Tibial artery (tissue), 4 donors: ENCODE data around the gene KDM6B.

Experiments
- DNase-seq, 2 donors: peaks; one replicate each; pipeline ENCODE4 v3.0.0-alpha.2; 2019
- H3K27ac ChIP-seq, 2 donors: fragments of 200-600 bp; sonication (generic) in 1 of 2; 1 replicate in 1 of 2; 2 replicates in 1 of 2; pipeline ENCODE4 v1.5.1; 2018 to 2019; ENCODE audit warnings: mild to moderate bottlenecking in 1 of 2
- H3K27me3 ChIP-seq, 2 donors: fragments of 200-600 bp; sonication (generic) in 1 of 2; one replicate each; pipeline versions ENCODE4 v1.5.1 to v1.6.0; 2016 to 2019
- H3K36me3 ChIP-seq, 3 donors: fragments of 200-600 bp; sonication (generic) in 2 of 3; one replicate each; pipeline ENCODE4 v1.5.1; 2016 to 2019; ENCODE audit warnings: mild to moderate bottlenecking in 2 of 3
- H3K4me1 ChIP-seq, 4 donors: fragments of 200-600 bp; sonication (generic) in 2 of 4; 1 replicate in 3 of 4; 2 replicates in 1 of 4; pipeline ENCODE4 v1.5.1; 2016 to 2019
- H3K4me3 ChIP-seq, 2 donors: fragments of 200-600 bp; sonication (generic) in 1 of 2; 1 replicate in 1 of 2; 2 replicates in 1 of 2; pipeline ENCODE4 v1.5.1; 2018 to 2019; ENCODE audit warnings: mild to moderate bottlenecking in 2 of 2
- H3K9me3 ChIP-seq, 3 donors: fragments of 200-600 bp; sonication (generic) in 1 of 3; one replicate each; pipeline ENCODE4 v1.5.1; 2016 to 2019
- intact Hi-C: fragments of 100-400 bp; cut with DNase I; formaldehyde crosslinking; loops from one replicate; pipeline ENCODE4 v1.15.0; 2023; ENCODE audit warnings: low total_unique reads
- TF ChIP-seq, protein P1 (sequence below), 2 experiments: fragments of 200-600 bp in 1 of 2; fragments of 450-650 bp in 1 of 2; IDR thresholded peaks; one replicate each; pipeline ENCODE4 v1.5.1; 2017 to 2019; ENCODE audit warnings: antibody characterized with exemption in 2 of 2, mild to moderate bottlenecking in 1 of 2, moderate library complexity in 1 of 2

Gene KDM6B

DNA sequence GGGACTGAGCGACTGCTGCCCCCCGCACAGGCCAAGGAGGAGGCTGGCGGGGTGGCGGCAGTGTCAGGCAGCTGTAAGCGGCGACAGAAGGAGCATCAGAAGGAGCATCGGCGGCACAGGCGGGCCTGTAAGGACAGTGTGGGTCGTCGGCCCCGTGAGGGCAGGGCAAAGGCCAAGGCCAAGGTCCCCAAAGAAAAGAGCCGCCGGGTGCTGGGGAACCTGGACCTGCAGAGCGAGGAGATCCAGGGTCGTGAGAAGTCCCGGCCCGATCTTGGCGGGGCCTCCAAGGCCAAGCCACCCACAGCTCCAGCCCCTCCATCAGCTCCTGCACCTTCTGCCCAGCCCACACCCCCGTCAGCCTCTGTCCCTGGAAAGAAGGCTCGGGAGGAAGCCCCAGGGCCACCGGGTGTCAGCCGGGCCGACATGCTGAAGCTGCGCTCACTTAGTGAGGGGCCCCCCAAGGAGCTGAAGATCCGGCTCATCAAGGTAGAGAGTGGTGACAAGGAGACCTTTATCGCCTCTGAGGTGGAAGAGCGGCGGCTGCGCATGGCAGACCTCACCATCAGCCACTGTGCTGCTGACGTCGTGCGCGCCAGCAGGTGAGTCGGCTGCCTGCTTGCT is 15.2 kb downstream of the KDM6B start:
- intact Hi-C loops, result loop anchor here (10.0 kb wide), 1 partner anchor 306 kb away; the partner anchor contains the start of gene PER1
- no peak overlapping the region for H3K4me3 ChIP-seq
- peaks cover 0 to 25% (median 21%) of the 10 kb centered on the region in 4 donors for H3K4me1 ChIP-seq
- peak in 1 of 2 donors; percentile 65 for DNase-seq
- no peaks in the 10 kb centered on the region for H3K27me3 ChIP-seq
- H3K36me3 ChIP-seq, result peaks cover 51 to 76% (median 71%) of the 10 kb centered on the region in 3 donors
- H3K27ac ChIP-seq, result no peak overlapping the region
- TF ChIP-seq, protein P1, sequence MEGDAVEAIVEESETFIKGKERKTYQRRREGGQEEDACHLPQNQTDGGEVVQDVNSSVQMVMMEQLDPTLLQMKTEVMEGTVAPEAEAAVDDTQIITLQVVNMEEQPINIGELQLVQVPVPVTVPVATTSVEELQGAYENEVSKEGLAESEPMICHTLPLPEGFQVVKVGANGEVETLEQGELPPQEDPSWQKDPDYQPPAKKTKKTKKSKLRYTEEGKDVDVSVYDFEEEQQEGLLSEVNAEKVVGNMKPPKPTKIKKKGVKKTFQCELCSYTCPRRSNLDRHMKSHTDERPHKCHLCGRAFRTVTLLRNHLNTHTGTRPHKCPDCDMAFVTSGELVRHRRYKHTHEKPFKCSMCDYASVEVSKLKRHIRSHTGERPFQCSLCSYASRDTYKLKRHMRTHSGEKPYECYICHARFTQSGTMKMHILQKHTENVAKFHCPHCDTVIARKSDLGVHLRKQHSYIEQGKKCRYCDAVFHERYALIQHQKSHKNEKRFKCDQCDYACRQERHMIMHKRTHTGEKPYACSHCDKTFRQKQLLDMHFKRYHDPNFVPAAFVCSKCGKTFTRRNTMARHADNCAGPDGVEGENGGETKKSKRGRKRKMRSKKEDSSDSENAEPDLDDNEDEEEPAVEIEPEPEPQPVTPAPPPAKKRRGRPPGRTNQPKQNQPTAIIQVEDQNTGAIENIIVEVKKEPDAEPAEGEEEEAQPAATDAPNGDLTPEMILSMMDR (IDR thresholded peaks at IDR 0.05), result no peak
- H3K9me3 ChIP-seq, result no peaks in the 10 kb centered on the region

DNA sequence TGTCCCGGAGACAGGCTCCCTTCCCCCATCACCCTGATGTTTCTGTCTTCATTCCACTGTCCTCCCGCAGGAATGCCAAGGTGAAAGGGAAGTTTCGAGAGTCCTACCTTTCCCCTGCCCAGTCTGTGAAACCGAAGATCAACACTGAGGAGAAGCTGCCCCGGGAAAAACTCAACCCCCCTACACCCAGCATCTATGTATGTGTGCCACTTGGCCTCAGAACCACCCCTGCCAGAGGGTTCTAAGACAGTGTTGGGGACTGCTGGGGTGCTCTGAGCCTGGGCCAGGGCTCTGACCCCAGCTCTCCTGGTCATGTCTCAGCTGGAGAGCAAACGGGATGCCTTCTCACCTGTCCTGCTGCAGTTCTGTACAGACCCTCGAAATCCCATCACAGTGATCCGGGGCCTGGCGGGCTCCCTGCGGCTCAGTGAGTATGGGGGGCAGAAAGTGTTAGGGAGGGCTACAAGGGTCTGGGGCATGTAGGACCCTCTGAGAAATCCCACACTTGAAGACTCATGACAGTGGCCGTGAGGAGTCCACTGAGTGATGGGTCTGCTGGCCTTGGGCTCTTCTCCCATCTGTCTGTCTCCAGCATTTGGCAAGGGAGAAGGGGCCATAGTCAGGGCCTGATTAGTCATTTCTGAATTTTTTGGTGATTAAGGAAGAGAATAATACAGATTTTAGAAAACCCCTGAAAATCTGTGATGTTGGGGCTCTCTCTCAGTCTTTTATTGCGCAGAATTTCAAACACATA is 15.9 kb downstream of the KDM6B start:
- no peak overlapping the region for H3K27ac ChIP-seq
- no peak overlapping the region for H3K4me3 ChIP-seq
- H3K4me1 ChIP-seq, result peaks cover 0 to 27% (median 23%) of the 10 kb centered on the region in 4 donors
- H3K27me3 ChIP-seq, result no peaks in the 10 kb centered on the region
- peaks cover 51 to 76% (median 71%) of the 10 kb centered on the region in 3 donors for H3K36me3 ChIP-seq
- TF ChIP-seq, protein P1 (IDR thresholded peaks at IDR 0.05), result no peak
- intact Hi-C loops, result loop anchor here (2.0 to 10.0 kb wide), 3 partner anchors 27 to 305 kb away; partner anchors contain the start of gene PER1
- DNase-seq, result no peak
- no peaks in the 10 kb centered on the region for H3K9me3 ChIP-seq

DNA sequence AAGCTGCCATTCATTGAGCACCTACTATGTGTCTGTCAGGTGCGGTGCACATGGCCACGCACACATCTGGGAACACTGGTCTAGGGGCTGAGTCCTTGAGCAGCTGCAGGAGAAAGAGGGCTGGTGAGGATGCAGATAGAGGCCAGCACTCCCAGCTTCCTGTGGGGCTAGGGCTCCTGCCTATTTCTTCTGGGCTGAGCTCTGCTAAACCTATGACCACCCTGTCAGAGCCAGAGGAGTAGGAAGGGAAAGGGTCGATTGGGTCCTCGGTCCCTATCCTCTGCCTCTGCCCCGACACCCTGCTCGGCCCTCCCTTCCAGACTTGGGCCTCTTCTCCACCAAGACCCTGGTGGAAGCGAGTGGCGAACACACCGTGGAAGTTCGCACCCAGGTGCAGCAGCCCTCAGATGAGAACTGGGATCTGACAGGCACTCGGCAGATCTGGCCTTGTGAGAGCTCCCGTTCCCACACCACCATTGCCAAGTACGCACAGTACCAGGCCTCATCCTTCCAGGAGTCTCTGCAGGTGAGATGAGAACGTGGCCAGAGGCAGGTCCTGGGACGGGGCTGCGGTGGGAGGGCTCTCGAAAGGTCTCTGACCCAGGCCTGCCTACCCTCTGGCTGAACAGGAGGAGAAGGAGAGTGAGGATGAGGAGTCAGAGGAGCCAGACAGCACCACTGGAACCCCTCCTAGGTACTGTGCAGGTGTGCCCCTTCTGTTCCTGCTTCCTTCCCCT is 16.9 kb downstream of the KDM6B start:
- DNase-seq, result peak in 1 of 2 donors; percentile 67

DNA sequence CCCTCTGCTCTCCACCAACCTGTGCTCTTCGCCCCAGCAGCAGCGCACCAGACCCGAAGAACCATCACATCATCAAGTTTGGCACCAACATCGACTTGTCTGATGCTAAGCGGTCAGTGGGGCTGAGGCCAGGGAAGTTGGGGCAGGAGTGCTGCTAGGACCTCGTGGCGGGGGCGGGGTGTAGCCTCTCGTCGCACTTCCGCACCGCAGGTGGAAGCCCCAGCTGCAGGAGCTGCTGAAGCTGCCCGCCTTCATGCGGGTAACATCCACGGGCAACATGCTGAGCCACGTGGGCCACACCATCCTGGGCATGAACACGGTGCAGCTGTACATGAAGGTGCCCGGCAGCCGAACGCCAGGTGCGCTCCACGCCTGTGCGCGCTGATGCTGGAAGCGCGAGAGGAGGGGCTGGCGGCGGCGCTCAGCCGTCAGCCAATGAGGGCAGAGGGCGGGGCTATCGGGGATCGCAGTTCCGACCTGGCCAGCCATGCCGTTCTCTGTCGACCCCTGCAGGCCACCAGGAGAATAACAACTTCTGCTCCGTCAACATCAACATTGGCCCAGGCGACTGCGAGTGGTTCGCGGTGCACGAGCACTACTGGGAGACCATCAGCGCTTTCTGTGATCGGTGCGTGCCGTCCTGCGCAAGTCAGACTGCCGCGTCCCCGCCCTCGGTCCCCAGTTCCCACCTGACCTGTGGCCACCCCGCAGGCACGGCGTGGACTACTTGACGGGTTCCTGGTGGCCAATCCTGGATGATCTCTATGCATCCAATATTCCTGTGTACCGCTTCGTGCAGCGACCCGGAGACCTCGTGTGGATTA is 17.6 kb downstream of the KDM6B start:
- DNase-seq, result peak; percentile 79 to 93
- no peaks in the 10 kb centered on the region for H3K9me3 ChIP-seq
- no peaks in the 10 kb centered on the region for H3K27me3 ChIP-seq
- intact Hi-C loops, result loop anchor here (2.0 to 10.0 kb wide), 2 partner anchors 29 to 107 kb away; no protein-coding TSS in a partner anchor
- TF ChIP-seq, protein P1 (IDR thresholded peaks at IDR 0.05), result peak; percentile 98 to 99
- no peak overlapping the region for H3K27ac ChIP-seq
- H3K4me3 ChIP-seq, result no peak overlapping the region
- H3K4me1 ChIP-seq, result peaks cover 0 to 31% (median 27%) of the 10 kb centered on the region in 4 donors
- peaks cover 40 to 63% (median 59%) of the 10 kb centered on the region in 3 donors for H3K36me3 ChIP-seq

More for the DNA sequence above, 16.9 kb downstream of the KDM6B start:
- Histone ChIP-seq H3K9me3 (no peaks in the 10 kb centered on the region), H3K36me3 (peaks cover 48 to 71% (median 67%) of the 10 kb centered on the region in 3 donors), H3K4me1 (peaks cover 0 to 27% (median 23%) of the 10 kb centered on the region in 4 donors), H3K27ac (no peak overlapping the region), H3K4me3 (no peak overlapping the region), H3K27me3 (no peaks in the 10 kb centered on the region)
- TF ChIP-seq, protein P1 (IDR thresholded peaks at IDR 0.05), result no peak
- intact Hi-C loops, result loop anchor here (2.0 to 10.0 kb wide), 2 partner anchors 28 to 106 kb away; no protein-coding TSS in a partner anchor
